WERI-Rb-1 (cell line): Measurements from ENCODE around the gene PHPT1.
A peak's percentile ranks its signal among the peaks of the same experiment; 100 is the strongest.

Experiments
- DNase-seq: peaks from one replicate; pipeline ENCODE4 v3.0.0-alpha.2; 2020
- H3K27ac ChIP-seq: fragments of 250-450 bp; sonication (Bioruptor Pico); 2 replicates; pipeline ENCODE4 v1.5.1; 2020; ENCODE audit warnings: mild to moderate bottlenecking, moderate library complexity
- H3K27me3 ChIP-seq: fragments of 250-450 bp; sonication (Bioruptor Pico); 2 replicates; pipeline ENCODE4 v1.5.1; 2021; ENCODE audit warnings: mild to moderate bottlenecking, low read depth, moderate library complexity; ENCODE audit not compliant: insufficient read depth, severe bottlenecking
- H3K36me3 ChIP-seq: fragments of 250-450 bp; sonication (Bioruptor Pico); 2 replicates; pipeline ENCODE4 v1.5.1; 2020; ENCODE audit warnings: mild to moderate bottlenecking, moderate library complexity
- H3K4me3 ChIP-seq: 2 replicates; pipeline ENCODE4 v1.5.1; 2011; ENCODE audit warnings: low read depth, mild to moderate bottlenecking, control low read depth, low read length
- H3K9me3 ChIP-seq: fragments of 250-450 bp; sonication (Bioruptor Pico); 2 replicates; pipeline ENCODE4 v1.5.1; 2021; ENCODE audit warnings: mild to moderate bottlenecking, moderate library complexity; ENCODE audit not compliant: severe bottlenecking
- TF ChIP-seq, protein P1 (sequence below): IDR thresholded peaks from 2 replicates; pipeline ENCODE4 v1.5.1; 2011; ENCODE audit warnings: low read depth, mild to moderate bottlenecking, control low read depth, inconsistent platforms, low read length

Gene PHPT1

DNA sequence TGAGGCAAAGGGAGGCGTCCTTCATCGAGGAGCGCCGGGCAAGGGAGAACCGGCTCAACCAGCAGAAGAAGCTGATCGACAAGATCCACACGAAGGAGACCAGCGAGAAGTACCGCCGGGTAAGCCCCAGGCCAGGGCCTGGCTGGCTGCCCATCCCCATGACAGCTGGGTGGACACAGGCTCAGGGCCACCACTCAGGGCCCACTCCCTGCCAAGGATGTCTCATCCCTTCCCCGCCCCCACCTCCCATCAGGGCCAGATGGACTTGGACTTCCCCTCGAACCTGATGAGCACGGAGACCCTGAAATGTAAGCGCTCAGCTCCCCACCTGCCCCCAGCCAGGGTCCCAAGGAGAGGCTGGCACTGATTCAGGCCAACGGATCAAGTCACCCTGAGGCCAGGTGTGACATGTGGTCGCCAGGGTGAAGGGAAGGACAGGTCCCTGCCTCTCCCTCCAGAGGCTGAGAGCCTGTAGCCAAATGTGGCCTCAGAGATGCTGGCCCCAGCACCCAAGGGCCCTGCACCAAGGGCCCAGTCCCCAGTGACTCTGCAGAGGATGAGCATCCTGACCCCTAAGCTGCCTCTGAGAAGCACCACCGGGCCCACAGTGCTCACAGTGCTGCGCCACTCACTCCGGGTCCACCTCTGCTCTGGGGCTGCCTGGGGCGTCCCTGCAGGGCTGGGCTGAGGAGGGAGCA lies 44.6 kb upstream of the PHPT1 start:
- H3K27me3 ChIP-seq: no peaks in the 10 kb centered on the region
- TF ChIP-seq, protein P1, sequence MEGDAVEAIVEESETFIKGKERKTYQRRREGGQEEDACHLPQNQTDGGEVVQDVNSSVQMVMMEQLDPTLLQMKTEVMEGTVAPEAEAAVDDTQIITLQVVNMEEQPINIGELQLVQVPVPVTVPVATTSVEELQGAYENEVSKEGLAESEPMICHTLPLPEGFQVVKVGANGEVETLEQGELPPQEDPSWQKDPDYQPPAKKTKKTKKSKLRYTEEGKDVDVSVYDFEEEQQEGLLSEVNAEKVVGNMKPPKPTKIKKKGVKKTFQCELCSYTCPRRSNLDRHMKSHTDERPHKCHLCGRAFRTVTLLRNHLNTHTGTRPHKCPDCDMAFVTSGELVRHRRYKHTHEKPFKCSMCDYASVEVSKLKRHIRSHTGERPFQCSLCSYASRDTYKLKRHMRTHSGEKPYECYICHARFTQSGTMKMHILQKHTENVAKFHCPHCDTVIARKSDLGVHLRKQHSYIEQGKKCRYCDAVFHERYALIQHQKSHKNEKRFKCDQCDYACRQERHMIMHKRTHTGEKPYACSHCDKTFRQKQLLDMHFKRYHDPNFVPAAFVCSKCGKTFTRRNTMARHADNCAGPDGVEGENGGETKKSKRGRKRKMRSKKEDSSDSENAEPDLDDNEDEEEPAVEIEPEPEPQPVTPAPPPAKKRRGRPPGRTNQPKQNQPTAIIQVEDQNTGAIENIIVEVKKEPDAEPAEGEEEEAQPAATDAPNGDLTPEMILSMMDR: no peak
- H3K27ac ChIP-seq: peak overlapping the region; percentile 90
- H3K9me3 ChIP-seq: no peaks in the 10 kb centered on the region
- DNase-seq: peak; percentile 58
- peaks cover 47% of the 10 kb centered on the region for H3K36me3 ChIP-seq
- no peak overlapping the region for H3K4me3 ChIP-seq

DNA sequence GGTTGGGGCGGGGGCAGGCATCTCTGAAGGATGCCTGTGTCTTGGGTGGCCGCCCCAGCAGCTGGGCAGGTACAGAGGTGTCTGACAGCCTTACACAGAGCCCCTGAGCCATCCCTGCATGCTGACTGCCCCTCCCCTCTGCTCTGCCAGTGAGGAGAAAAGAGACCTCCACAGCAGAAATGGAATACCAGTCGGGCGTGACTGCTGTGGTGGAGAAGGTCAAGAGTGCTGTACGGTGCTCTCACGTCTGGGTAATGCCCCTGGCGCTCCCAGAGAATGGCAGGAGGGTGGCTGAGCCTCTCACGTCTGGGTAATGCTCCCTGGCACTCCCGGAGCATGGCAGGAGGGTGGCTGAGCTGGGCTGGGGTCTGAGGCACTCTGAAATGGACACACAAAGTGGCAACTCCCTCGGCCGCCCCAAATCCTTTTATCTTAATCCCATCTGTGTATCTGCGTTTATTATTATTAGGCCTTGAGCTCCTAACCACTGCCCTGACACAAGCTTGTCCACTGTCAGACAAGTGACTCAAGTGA lies 43.9 kb upstream of the PHPT1 start:
- peak overlapping the region; percentile 90 for H3K27ac ChIP-seq

DNA sequence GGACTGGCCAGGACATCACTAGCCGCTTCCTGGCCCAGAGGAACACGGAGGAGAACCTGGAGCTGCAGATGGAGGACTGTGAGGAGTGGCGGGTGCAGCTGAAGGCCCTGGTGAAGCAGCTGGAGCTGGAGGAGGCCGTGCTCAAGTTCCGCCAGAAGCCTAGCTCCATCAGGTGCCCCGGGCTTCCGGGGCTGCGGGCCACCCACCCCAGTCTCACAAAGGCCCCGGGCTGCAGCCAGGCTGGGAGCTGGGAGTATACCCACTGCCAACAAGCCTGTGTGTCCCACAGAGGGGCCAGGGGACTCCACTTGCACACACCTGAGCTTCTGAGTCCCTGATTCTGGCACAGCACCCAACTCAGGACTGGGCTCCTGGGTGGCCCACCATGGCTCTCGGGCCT lies 43.1 kb upstream of the PHPT1 start:
- H3K4me3 ChIP-seq: no peak overlapping the region
- peak overlapping the region; percentile 90 for H3K27ac ChIP-seq
- TF ChIP-seq, protein P1: no peak
- H3K27me3 ChIP-seq: no peaks in the 10 kb centered on the region
- peaks cover 61% of the 10 kb centered on the region for H3K36me3 ChIP-seq
- DNase-seq: no peak
- no peaks in the 10 kb centered on the region for H3K9me3 ChIP-seq

More for the DNA sequence above, 43.9 kb upstream of the PHPT1 start:
- Histone ChIP-seq H3K9me3 (no peaks in the 10 kb centered on the region), H3K36me3 (peaks cover 53% of the 10 kb centered on the region), H3K4me3 (no peak overlapping the region), H3K27me3 (no peaks in the 10 kb centered on the region)
- DNase-seq: no peak
- TF ChIP-seq, protein P1: no peak

DNA sequence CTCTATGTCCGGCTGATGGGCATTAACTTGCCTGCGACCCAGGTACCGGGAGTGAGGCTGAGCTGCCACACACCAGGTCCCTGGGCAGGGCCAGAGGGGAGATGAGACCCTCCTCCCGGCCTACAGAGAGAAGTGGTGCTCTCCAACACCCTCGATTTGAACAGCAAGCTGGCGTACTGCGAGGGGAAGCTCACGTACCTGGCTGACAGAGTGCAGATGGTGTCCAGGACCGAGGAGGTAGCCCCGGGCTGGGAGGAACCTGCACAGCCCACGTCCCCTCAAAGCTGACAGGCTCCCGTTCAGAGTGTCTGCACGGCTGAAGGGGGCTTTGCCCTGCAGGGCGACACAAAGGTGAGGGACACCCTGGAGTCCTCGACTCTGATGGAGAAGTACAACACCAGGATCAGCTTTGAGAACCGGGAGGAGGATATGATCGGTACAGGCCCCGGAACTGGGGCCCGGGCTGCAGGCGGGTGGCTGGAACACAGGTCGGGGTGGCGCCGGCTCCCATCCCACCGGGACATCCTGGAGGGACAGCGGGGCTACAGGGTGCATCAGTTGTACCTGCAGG lies 42.5 kb upstream of the PHPT1 start:
- no peaks in the 10 kb centered on the region for H3K27me3 ChIP-seq
- no peak for DNase-seq
- peak overlapping the region; percentile 61 for H3K4me3 ChIP-seq
- H3K9me3 ChIP-seq: no peaks in the 10 kb centered on the region
- H3K36me3 ChIP-seq: peaks cover 68% of the 10 kb centered on the region
- TF ChIP-seq, protein P1: no peak
- peak overlapping the region; percentile 99 for H3K27ac ChIP-seq

DNA sequence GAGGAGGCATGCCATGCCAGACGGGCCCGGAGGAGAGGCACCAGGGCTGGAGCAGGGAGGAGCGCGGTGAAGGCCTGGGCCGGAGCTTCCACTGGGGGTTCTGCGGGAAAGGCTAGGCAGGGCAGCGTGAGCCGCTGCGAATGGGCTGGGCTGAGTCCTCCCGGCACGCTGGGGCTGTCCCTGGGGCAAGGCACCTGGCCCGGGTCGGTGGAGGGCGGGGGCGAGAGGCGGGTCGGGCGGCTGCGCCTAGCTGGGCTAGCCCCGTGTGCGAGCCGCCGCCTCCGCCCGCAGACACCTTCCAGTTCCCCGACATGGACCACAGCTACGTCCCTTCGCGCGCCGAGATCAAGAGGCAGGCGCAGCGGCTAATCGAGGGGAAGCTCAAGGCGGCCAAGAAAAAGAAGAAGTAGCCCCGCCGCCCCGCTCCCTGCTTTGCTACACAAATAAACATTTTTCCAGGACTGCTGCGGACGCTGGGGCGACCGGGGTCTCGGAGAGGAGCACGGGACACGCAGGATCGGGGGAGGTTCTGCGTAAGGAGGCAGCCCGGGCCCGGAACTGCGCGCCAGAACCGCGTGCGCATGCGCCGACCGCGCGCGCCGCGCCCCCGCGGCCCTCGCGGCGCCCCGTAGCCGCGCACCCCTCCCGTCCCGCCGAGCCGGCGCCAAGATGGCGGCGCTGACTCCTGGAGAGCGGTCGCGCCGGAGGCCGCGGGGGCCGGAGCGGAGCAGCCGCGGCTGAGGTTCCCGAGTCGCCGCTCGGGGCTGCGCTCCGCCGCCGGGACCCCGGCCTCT lies 41.7 kb upstream of the PHPT1 start, which contains the start of gene RABL6:
Gene RABL6, plus strand, starts transcription at position 668 of the 794 bp plus-strand sequence. CDS start 249 bp downstream, outside the sequence.
- H3K9me3 ChIP-seq: no peaks in the 10 kb centered on the region
- no peaks in the 10 kb centered on the region for H3K27me3 ChIP-seq
- H3K36me3 ChIP-seq: peaks cover 75% of the 10 kb centered on the region
- H3K27ac ChIP-seq: peak within 1 kb of the TSS; percentile 99
- TF ChIP-seq, protein P1: no peak
- peak; percentile 74 for DNase-seq
- H3K4me3 ChIP-seq: peak within 1 kb of the TSS; percentile 75
